Gastroesophageal sphincter (tissue), 4 donors: ENCODE data around the gene RIPOR2. TPM values are rescaled to one million over a fixed set of nuclear protein-coding genes. Genes with fewer than 3 reads are reported as not detected.
A peak's percentile ranks its signal among the peaks of the same experiment; 100 is the strongest.
"Not testable (repeated sequence)": the region's sequence is repeated elsewhere in the genome, so short reads cannot be mapped to it uniquely, and the experiment has no call there.

ENCODE experiments used
- ATAC-seq: fragments of 150-250 bp; one replicate; pipeline ENCODE4 v1.9.1; 2016; ENCODE audit warnings: mild to moderate bottlenecking, moderate library complexity
- H3K27ac ChIP-seq, 4 donors: fragments of 200-600 bp; sonication (generic) in 3 of 4; 1 replicate in 3 of 4; 2 replicates in 1 of 4; pipeline ENCODE4 v1.5.1; 2016 to 2019
- H3K27me3 ChIP-seq: fragments of 200-600 bp; sonication (generic); one replicate; pipeline ENCODE4 v1.5.1; 2019
- H3K36me3 ChIP-seq, 2 donors: fragments of 200-600 bp; sonication (generic); one replicate each; pipeline ENCODE4 v1.5.1; 2019; ENCODE audit warnings: control low read depth in 1 of 2
- H3K4me1 ChIP-seq, 3 donors: fragments of 200-600 bp; sonication (generic); 1 replicate in 2 of 3; 2 replicates in 1 of 3; pipeline ENCODE4 v1.5.1; 2016 to 2019; ENCODE audit warnings: control low read depth in 2 of 3
- H3K4me3 ChIP-seq, 2 donors: fragments of 200-600 bp; sonication (generic); one replicate each; pipeline ENCODE4 v1.5.1; 2019; ENCODE audit warnings: mild to moderate bottlenecking in 1 of 2, moderate library complexity in 1 of 2
- H3K9me3 ChIP-seq, 3 donors: fragments of 200-600 bp; sonication (generic); one replicate each; pipeline ENCODE4 v1.5.1; 2017 to 2019; ENCODE audit warnings: control low read depth in 2 of 3
- EP300 ChIP-seq: sonication (generic); formaldehyde crosslinking; IDR thresholded peaks from one replicate; pipeline ENCODE4 v1.6.1; 2017; ENCODE audit warnings: antibody characterized with exemption, mild to moderate bottlenecking
- POLR2A ChIP-seq, 2 donors: fragments of 450-650 bp; IDR thresholded peaks; one replicate each; pipeline ENCODE4 v1.6.1; 2017; ENCODE audit warnings: antibody characterized with exemption in 2 of 2, mild to moderate bottlenecking in 2 of 2, moderate library complexity in 1 of 2
- POLR2AphosphoS5 ChIP-seq: sonication (generic); formaldehyde crosslinking; IDR thresholded peaks from one replicate; pipeline ENCODE4 v1.6.1; 2017; ENCODE audit warnings: antibody characterized with exemption
- WGBS, 2 donors: methylation state at CpG; one replicate each; pipeline ENCODE4 v1.1.5; 2018; ENCODE audit warnings: low coverage in 1 of 2; 5-methylcytosine and 5-hydroxymethylcytosine counted together
- total RNA-seq, 4 donors: library from RNA; depleted of rRNA; stranded (reverse); fragments of >200 nt; gene quantifications; one replicate each; pipeline ENCODE4 v1.1.0, GENCODE V29; 2016
- TF ChIP-seq, protein P1 (sequence below), 4 experiments: fragments of 200-600 bp in 2 of 4; fragments of 450-650 bp in 2 of 4; sonication (generic) in 1 of 4; IDR thresholded peaks; one replicate each; pipeline ENCODE4 v1.5.1; 2017 to 2019; ENCODE audit warnings: antibody characterized with exemption in 4 of 4, mild to moderate bottlenecking in 2 of 4, moderate library complexity in 2 of 4

RIPOR2 gene
- total RNA-seq, 4 donors from 2014 or later: 1.7 to 14.9 (median 4.2) TPM

DNA sequence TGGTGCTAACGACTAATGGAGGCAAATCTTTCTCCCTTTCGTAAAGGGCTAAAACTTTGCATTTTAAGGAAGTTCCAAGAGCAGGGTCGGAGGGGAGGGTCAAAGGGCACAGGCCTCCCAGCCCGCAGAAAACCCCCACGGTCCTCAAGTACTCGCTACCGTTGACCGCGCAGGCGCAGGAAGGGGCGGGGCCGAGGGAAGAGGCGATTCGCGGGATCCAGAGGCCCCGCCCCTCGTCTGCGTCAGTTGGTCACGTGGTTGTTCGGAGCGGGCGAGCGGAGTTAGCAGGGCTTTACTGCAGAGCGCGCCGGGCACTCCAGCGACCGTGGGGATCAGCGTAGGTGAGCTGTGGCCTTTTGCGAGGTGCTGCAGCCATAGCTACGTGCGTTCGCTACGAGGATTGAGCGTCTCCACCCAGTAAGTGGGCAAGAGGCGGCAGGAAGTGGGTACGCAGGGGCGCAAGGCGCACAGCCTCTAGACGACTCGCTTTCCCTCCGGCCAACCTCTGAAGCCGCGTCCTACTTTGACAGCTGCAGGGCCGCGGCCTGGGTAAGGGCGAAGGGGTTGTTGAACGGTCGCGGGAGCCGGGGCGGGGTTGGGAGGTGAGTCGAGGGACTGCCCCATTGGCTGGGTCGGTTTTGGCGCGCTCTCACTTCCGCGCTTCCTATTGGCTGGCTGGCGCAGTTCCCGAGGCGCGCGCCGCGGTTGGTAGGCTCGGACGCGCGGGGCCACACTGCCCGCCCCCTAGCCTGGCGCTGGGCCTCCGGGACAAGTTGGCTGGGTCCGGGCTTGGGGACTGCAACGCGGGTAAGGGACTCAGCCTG is 160.9 kb downstream of the RIPOR2 start, which contains the start of gene GMNN:
Gene GMNN (plus strand): TSS at position 242 of the 824 bp plus-strand sequence. CDS start 2,310 bp downstream, outside the sequence.
- H3K27ac ChIP-seq: peak within 1 kb of the TSS; percentile 89 to 99 (median 96)
- TF ChIP-seq, protein P1, sequence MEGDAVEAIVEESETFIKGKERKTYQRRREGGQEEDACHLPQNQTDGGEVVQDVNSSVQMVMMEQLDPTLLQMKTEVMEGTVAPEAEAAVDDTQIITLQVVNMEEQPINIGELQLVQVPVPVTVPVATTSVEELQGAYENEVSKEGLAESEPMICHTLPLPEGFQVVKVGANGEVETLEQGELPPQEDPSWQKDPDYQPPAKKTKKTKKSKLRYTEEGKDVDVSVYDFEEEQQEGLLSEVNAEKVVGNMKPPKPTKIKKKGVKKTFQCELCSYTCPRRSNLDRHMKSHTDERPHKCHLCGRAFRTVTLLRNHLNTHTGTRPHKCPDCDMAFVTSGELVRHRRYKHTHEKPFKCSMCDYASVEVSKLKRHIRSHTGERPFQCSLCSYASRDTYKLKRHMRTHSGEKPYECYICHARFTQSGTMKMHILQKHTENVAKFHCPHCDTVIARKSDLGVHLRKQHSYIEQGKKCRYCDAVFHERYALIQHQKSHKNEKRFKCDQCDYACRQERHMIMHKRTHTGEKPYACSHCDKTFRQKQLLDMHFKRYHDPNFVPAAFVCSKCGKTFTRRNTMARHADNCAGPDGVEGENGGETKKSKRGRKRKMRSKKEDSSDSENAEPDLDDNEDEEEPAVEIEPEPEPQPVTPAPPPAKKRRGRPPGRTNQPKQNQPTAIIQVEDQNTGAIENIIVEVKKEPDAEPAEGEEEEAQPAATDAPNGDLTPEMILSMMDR (IDR thresholded peaks at IDR 0.05): peak in 1 of 4 experiments; percentile 12
- no peak for TF ChIP-seq EP300
- TF ChIP-seq POLR2A (IDR thresholded peaks at IDR 0.05): peak; percentile 26 to 54
- TF ChIP-seq POLR2AphosphoS5: peak; percentile 39
- ATAC-seq: peak; percentile 99
- H3K36me3 ChIP-seq: peaks cover 0 to 3% of the 10 kb centered on the region in 2 donors
- WGBS, 2 donors: 0% methylated on average over 6 of the region's 75 CpGs; no CpG with 5 or more reads in 1 of the 2 donors
- H3K27me3 ChIP-seq: no peaks in the 10 kb centered on the region
- peaks cover 0 to 13% (median 5%) of the 10 kb centered on the region in 3 donors for H3K4me1 ChIP-seq
- no peaks in the 10 kb centered on the region for H3K9me3 ChIP-seq
- peak within 1 kb of the TSS; percentile 86 to 97 for H3K4me3 ChIP-seq

DNA sequence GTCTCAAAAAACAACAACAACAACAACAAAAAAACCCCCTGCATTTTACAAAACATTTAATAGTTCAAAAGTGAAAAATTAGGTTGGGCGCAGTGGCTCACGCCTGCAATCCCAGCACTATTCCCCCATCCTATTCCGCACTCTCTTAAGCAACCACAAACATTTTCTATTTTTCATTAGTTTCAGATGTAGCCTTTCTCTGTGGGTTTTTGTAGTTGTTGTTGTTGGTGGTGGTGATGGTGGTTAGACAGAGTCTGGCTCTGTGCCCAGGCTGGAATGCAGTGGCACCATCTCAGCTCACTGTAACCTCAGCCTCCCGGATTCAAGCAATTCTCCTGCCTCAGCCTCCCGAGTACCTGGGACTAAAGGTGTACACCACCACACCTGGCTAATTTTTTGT is 167.4 kb downstream of the RIPOR2 start:
- Histone ChIP-seq H3K27me3 (no peaks in the 10 kb centered on the region), H3K36me3 (no peaks in the 10 kb centered on the region), H3K4me1 (no peaks in the 10 kb centered on the region), H3K27ac (no peak overlapping the region), H3K9me3 (no peaks in the 10 kb centered on the region), H3K4me3 (no peak overlapping the region)
- 92 to 94% methylated on average over 4 to 5 of the region's 5 CpGs for WGBS, 2 donors
- no peak for ATAC-seq
- TF ChIP-seq, protein P1 (IDR thresholded peaks at IDR 0.05): no peak
- TF ChIP-seq EP300: no peak
- TF ChIP-seq POLR2A (IDR thresholded peaks at IDR 0.05): no peak
- no peak for TF ChIP-seq POLR2AphosphoS5

DNA sequence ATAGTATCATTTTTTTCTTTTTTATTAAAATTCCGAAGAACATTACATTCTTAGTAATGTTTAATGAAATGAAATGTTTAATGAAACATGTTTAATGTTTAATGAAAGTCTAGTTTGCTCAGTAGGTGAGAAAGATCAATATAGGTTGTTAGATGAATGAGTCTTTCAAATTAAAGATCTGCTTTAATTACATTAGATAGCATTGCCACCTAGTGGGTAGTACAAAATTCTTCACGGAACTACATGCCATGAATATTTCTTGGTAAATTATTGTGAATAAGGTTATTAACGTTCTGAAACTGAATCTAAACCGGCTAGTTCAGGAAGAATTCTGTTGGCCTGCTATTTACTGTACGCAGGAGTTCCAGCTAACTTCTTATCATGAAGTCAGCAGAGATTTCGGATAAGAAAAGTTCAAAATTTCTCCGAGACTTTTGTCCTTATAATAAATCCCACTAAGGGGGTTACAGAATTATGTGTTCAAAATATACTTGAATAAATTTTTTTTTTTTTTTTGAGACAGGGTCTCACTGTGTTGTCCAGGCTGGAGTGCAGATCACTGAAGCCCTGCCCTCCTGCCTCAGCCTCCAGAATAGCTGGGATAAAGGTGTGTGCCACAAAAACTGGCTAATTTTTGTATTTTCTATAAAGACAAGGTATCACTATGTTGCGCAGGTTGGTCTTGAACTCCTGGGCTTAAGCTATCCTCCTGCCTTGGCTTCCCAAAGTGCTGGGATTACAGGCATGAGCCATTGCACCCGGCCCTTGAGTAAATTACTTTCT is 168.9 kb downstream of the RIPOR2 start:
- no peaks in the 10 kb centered on the region for H3K27me3 ChIP-seq
- no peak overlapping the region for H3K27ac ChIP-seq
- no peak for ATAC-seq
- no peaks in the 10 kb centered on the region for H3K4me1 ChIP-seq
- TF ChIP-seq EP300 (no peak), POLR2A (IDR thresholded peaks at IDR 0.05) (no peak)
- TF ChIP-seq, protein P1 (IDR thresholded peaks at IDR 0.05): peak in 3 of 4 experiments; percentile 43 to 46 (median 45)
- H3K9me3 ChIP-seq: no peaks in the 10 kb centered on the region
- 52 to 59% methylated on average over 9 of the region's 9 CpGs for WGBS, 2 donors
- no peak overlapping the region for H3K4me3 ChIP-seq
- H3K36me3 ChIP-seq: no peaks in the 10 kb centered on the region

DNA sequence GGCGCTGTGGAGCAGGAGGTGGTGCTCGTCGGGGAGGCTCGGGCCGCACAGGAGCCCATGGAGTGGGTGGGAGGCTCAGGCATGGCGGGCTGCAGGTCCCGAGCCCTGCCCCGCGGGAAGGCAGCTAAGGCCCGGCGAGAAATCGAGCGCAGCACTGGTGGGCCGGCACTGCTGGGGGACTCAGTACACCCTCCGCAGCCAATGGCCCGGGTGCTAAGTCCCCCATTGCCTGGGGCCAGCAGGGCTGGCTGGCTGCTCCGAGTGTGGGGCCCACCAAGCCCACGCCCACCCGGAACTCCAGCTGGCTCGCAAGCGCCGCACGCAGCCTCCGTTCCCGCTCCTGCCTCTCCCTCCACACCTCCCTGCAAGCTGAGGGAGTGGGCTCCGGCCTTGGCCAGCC is 169.8 kb downstream of the RIPOR2 start:
- ATAC-seq, H3K4me1 ChIP-seq, H3K9me3 ChIP-seq, H3K4me3 ChIP-seq, H3K36me3 ChIP-seq, H3K27ac ChIP-seq, H3K27me3 ChIP-seq: not testable (repeated sequence)
- WGBS, 2 donors: no CpG with 5 or more reads among the region's 26 CpGs

DNA sequence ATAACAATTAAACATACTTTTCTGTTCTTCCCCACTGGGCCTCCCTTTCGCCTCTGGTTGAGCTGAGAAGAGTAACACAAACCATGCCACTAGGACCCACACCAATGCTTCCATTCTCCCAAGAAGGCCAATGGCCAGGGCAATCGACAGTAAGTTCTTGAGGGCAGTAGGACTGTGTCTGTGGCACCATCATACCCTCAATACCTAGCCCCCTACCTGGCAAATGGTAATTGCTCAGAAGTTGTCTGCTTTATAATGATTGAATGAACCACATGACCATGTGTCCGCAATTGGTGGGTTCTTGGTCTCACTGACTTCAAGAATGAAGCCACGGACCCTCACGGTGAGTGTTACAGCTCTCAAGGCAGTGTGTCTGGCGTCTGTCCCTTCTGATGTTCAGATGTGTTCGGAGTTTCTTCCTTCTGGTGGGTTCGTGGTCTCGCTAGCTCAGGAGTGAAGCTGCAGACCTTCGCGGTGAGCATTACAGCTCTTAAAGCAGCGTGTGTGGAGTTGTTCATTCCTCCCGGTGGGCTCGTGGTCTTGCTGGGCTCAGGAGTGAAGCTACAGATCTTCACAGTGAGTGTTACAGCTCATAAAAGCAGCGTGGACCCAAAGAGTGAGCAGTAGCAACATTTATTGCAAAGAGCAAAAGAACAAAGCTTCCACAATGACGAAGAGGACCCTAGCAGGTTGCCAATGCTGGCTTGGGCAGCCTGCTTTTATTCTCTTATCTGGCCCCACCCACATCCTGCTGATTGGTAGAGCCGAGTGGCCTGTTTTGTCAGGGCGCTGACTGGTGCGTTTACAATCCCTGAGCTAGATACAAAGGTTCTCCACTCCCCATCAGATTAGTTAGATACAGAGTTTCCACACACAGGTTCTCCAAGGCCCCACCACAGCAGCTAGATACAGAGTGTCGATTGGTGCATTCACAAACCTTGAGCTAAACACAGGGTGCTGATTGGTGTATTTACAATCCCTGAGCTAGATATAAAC is 170.6 kb downstream of the RIPOR2 start:
- H3K27me3 ChIP-seq, H3K4me1 ChIP-seq, H3K36me3 ChIP-seq, H3K9me3 ChIP-seq, ATAC-seq, H3K27ac ChIP-seq, H3K4me3 ChIP-seq: not testable (repeated sequence)
- WGBS, 2 donors: 40 to 77% methylated on average over 1 to 5 of the region's 20 CpGs
